SK-N-SH (cell line): Measurements from ENCODE around the gene TOMM20. TPM values are rescaled to one million over a fixed set of nuclear protein-coding genes. Genes with fewer than 3 reads are reported as not detected.

Experiments
- CTCF ChIA-PET: fragments of 300-600, 350-600 bp; formaldehyde crosslinking; extraction: SDS; loops from one replicate; lab custom pipeline; 2021; lab: Yijun Ruan, JAX
- POLR2A ChIA-PET: fragments of 350-600 bp; sonication (Branson Sonifier 250); formaldehyde crosslinking; extraction: SDS; loops from one replicate; lab custom pipeline; 2020; ENCODE audit warnings: antibody characterized with exemption, inconsistent platforms; lab: Yijun Ruan, JAX
- DNase-seq: peaks from one replicate; pipeline ENCODE4 v3.0.0; 2012
- H2AFZ ChIP-seq: fragments of 200-600 bp; sonication (generic); 2 replicates; pipeline ENCODE4 v1.8.1; 2016; ENCODE audit warnings: antibody characterized with exemption, mild to moderate bottlenecking, low read depth
- H3F3A ChIP-seq: fragments of 200-600 bp; sonication (generic); replicated peaks from 2 replicates; pipeline ENCODE3; 2016; ENCODE audit warnings: antibody characterized with exemption, mild to moderate bottlenecking; ENCODE audit not compliant: insufficient read depth
- H3K27ac ChIP-seq, 2 experiments: fragments of 200-500 bp in 1 of 2; fragments of 200-600 bp in 1 of 2; sonication (Bioruptor generic) in 1 of 2; sonication (generic), shearing (Covaris generic) in 1 of 2; 2 replicates each; pipeline versions ENCODE4 v1.5.1 to v1.6.1; 2014 to 2016; ENCODE audit warnings: low read depth in 2 of 2, inconsistent platforms in 1 of 2, low read length in 1 of 2, mild to moderate bottlenecking in 1 of 2, mixed read lengths in 1 of 2
- H3K27me3 ChIP-seq: fragments of 200-600 bp; sonication (generic), shearing (Covaris generic); 2 replicates; pipeline ENCODE4 v1.6.1; 2016; ENCODE audit warnings: mixed run types; ENCODE audit not compliant: insufficient read depth
- H3K36me3 ChIP-seq, 2 experiments: fragments of 200-500 bp in 1 of 2; fragments of 200-600 bp in 1 of 2; sonication (Bioruptor generic) in 1 of 2; sonication (generic) in 1 of 2; replicated peaks in 1 of 2; 2 replicates each; pipeline versions ENCODE3 to v1.5.1; 2014 to 2016; ENCODE audit warnings: low read length in 1 of 2, mild to moderate bottlenecking in 1 of 2; ENCODE audit not compliant: insufficient read depth in 2 of 2, control insufficient read depth in 1 of 2
- H3K4me1 ChIP-seq, 2 experiments: fragments of 200-500 bp in 1 of 2; fragments of 200-600 bp in 1 of 2; sonication (Bioruptor generic) in 1 of 2; sonication (generic), shearing (Covaris generic) in 1 of 2; 2 replicates each; pipeline versions ENCODE4 v1.5.1 to v1.6.1; 2014 to 2016; ENCODE audit warnings: low read depth in 1 of 2, low read length in 1 of 2, mixed run types in 1 of 2; ENCODE audit not compliant: insufficient read depth in 2 of 2, control insufficient read depth in 1 of 2
- H3K4me2 ChIP-seq: fragments of 200-600 bp; sonication (generic), shearing (Covaris generic); 2 replicates; pipeline ENCODE4 v1.6.1; 2017; ENCODE audit warnings: mixed run types
- H3K4me3 ChIP-seq, 2 experiments: fragments of 200-500 bp in 1 of 2; fragments of 200-600 bp in 1 of 2; sonication (Bioruptor generic) in 1 of 2; sonication (generic), shearing (Covaris generic) in 1 of 2; 2 replicates each; pipeline versions ENCODE4 v1.5.1 to v1.8.1; 2014 to 2016; ENCODE audit warnings: low read depth in 2 of 2, inconsistent platforms in 1 of 2, low read length in 1 of 2, mild to moderate bottlenecking in 1 of 2, mixed read lengths in 1 of 2, moderate library complexity in 1 of 2
- H3K79me2 ChIP-seq: fragments of 200-600 bp; sonication (generic); 2 replicates; pipeline ENCODE4 v1.8.1; 2017; ENCODE audit warnings: mild to moderate bottlenecking; ENCODE audit not compliant: insufficient read depth
- H3K9ac ChIP-seq: fragments of 200-600 bp; sonication (generic); 2 replicates; pipeline ENCODE4 v1.6.1; 2017; ENCODE audit warnings: mixed run types
- H3K9me2 ChIP-seq: fragments of 200-600 bp; sonication (generic); 2 replicates; pipeline ENCODE4 v1.6.1; 2017; ENCODE audit warnings: mixed run types
- H3K9me3 ChIP-seq: fragments of 200-600 bp; sonication (generic); 2 replicates; pipeline ENCODE4 v1.6.1; 2017; ENCODE audit warnings: mixed run types, mild to moderate bottlenecking, moderate library complexity
- H4K20me1 ChIP-seq: fragments of 200-600 bp; sonication (generic); 2 replicates; pipeline ENCODE4 v1.6.1; 2017; ENCODE audit warnings: mild to moderate bottlenecking, mixed run types; ENCODE audit not compliant: insufficient read depth
- ELF1 ChIP-seq: IDR thresholded peaks from 2 replicates; pipeline ENCODE4 v1.4.0; 2012
- EZH2phosphoT487 ChIP-seq: fragments of 200-600 bp; sonication (generic); IDR thresholded peaks from 2 replicates; pipeline ENCODE4 v1.6.1; 2017; ENCODE audit warnings: low read depth, mixed run types, mild to moderate bottlenecking, antibody characterized with exemption, moderate library complexity, borderline replicate concordance
- FOSL2 ChIP-seq: IDR thresholded peaks from 2 replicates; pipeline ENCODE4 v1.4.0; 2012; ENCODE audit warnings: low read depth, mild to moderate bottlenecking, moderate library complexity, borderline replicate concordance
- FOXM1 ChIP-seq: IDR thresholded peaks from 2 replicates; pipeline ENCODE4 v1.4.0; 2012; ENCODE audit warnings: low read depth, mild to moderate bottlenecking
- GABPA ChIP-seq: IDR thresholded peaks from 2 replicates; pipeline ENCODE4 v1.4.0; 2012; ENCODE audit warnings: low read depth, mild to moderate bottlenecking
- GATA2 ChIP-seq: sonication (generic); formaldehyde crosslinking; IDR thresholded peaks from 2 replicates; pipeline ENCODE4 v1.5.0; 2020; ENCODE audit warnings: mild to moderate bottlenecking, missing genetic modification reagents
- JUND ChIP-seq: IDR thresholded peaks from 2 replicates; pipeline ENCODE4 v1.4.0; 2012
- MEF2A ChIP-seq: IDR thresholded peaks from 2 replicates; pipeline ENCODE4 v1.4.0; 2012; ENCODE audit warnings: low read depth, borderline replicate concordance
- MXI1 ChIP-seq: IDR thresholded peaks from 2 replicates; pipeline ENCODE4 v1.6.1; 2012; ENCODE audit warnings: mild to moderate bottlenecking, low read depth, low read length, improper control_type of control experiment
- RCOR1 ChIP-seq: fragments of 150-350 bp; IDR thresholded peaks from 2 replicates; pipeline ENCODE4 v1.6.1; 2017; ENCODE audit warnings: antibody characterized with exemption, low read length
- RXRA ChIP-seq: IDR thresholded peaks from 2 replicates; pipeline ENCODE4 v1.4.0; 2012; ENCODE audit warnings: low read depth, mild to moderate bottlenecking, borderline replicate concordance
- SIN3A ChIP-seq: IDR thresholded peaks from 2 replicates; pipeline ENCODE4 v1.6.1; 2012; ENCODE audit warnings: low read depth, mild to moderate bottlenecking, low read length, moderate library complexity, borderline replicate concordance
- TAF1 ChIP-seq: IDR thresholded peaks from 2 replicates; pipeline ENCODE4 v1.6.1; 2012; ENCODE audit warnings: low read depth, mild to moderate bottlenecking, low read length, moderate library complexity, borderline replicate concordance
- YY1 ChIP-seq: IDR thresholded peaks from 2 replicates; pipeline ENCODE4 v1.4.0; 2012; ENCODE audit warnings: low read depth, mild to moderate bottlenecking
- WGBS: methylation state at CpG from one replicate; pipeline ENCODE4 v1.1.6; 2017; ENCODE audit warnings: low lambda C conversion rate; 5-methylcytosine and 5-hydroxymethylcytosine counted together
- polyA plus RNA-seq, 3 experiments: library from polyadenylated mRNA; depleted of rRNA; stranded (reverse); fragments of >200 nt; gene quantifications; 2 replicates each; pipeline ENCODE4 v1.2.3, GENCODE V29; 2012
- TF ChIP-seq, protein P1 (sequence below): IDR thresholded peaks from 2 replicates; pipeline ENCODE4; 2012
- TF ChIP-seq, protein P2 (sequence below): IDR thresholded peaks from 2 replicates; pipeline ENCODE4 v1.4.0; 2012; ENCODE audit warnings: low read depth
- TF ChIP-seq, protein P3 (sequence below): fragments of 200-600 bp; sonication (generic); IDR thresholded peaks from 2 replicates; pipeline ENCODE4 v1.6.1; 2017; ENCODE audit warnings: antibody characterized with exemption, mild to moderate bottlenecking, moderate library complexity
- TF ChIP-seq, protein P4 (sequence below): IDR thresholded peaks from 2 replicates; pipeline ENCODE4 v1.4.0; 2012; ENCODE audit warnings: low read depth, borderline replicate concordance
- TF ChIP-seq, protein P5 (sequence below): fragments of 150-350 bp; IDR thresholded peaks from 2 replicates; pipeline ENCODE4 v1.6.1; 2017; ENCODE audit warnings: antibody characterized with exemption, low read length, low read depth, borderline replicate concordance

Gene TOMM20
- polyA plus RNA-seq, 1 of the 3 experiments (the other 2 are of a cell fraction): 86.2 TPM

DNA sequence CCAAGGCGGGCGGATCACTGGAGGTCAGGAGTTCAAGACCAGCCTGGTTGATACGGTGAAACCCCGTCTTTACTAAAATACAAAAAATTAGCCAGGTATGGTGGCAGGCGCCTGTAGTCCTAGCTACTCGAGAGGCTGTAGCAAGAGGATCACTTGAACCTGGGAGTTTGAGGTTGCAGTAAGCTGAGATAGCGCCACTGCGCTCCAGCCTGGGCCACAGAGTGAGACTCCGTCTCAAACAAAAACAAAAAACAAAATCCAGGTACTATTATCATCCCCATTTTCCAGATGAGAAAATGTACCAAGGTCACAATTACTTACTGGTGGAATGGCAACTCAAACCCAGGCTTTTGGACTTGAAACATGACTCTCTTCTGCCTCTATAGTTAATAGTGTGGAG is 4.5 kb downstream of the TOMM20 start:
- TF ChIP-seq RCOR1 (no peak), GATA2 (CRISPR knock-in tag) (no peak), FOXM1 (no peak), YY1 (no peak), EZH2phosphoT487 (no peak), MXI1 (no peak), SIN3A (no peak), TAF1 (no peak), MEF2A (no peak), ELF1 (no peak), FOSL2 (no peak), JUND (no peak), GABPA (no peak), RXRA (no peak)
- TF ChIP-seq, protein P1, sequence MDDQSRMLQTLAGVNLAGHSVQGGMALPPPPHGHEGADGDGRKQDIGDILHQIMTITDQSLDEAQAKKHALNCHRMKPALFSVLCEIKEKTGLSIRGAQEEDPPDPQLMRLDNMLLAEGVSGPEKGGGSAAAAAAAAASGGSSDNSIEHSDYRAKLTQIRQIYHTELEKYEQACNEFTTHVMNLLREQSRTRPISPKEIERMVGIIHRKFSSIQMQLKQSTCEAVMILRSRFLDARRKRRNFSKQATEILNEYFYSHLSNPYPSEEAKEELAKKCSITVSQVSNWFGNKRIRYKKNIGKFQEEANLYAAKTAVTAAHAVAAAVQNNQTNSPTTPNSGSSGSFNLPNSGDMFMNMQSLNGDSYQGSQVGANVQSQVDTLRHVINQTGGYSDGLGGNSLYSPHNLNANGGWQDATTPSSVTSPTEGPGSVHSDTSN: no peak
- TF ChIP-seq, protein P2, sequence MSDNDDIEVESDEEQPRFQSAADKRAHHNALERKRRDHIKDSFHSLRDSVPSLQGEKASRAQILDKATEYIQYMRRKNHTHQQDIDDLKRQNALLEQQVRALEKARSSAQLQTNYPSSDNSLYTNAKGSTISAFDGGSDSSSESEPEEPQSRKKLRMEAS: no peak
- TF ChIP-seq, protein P3, sequence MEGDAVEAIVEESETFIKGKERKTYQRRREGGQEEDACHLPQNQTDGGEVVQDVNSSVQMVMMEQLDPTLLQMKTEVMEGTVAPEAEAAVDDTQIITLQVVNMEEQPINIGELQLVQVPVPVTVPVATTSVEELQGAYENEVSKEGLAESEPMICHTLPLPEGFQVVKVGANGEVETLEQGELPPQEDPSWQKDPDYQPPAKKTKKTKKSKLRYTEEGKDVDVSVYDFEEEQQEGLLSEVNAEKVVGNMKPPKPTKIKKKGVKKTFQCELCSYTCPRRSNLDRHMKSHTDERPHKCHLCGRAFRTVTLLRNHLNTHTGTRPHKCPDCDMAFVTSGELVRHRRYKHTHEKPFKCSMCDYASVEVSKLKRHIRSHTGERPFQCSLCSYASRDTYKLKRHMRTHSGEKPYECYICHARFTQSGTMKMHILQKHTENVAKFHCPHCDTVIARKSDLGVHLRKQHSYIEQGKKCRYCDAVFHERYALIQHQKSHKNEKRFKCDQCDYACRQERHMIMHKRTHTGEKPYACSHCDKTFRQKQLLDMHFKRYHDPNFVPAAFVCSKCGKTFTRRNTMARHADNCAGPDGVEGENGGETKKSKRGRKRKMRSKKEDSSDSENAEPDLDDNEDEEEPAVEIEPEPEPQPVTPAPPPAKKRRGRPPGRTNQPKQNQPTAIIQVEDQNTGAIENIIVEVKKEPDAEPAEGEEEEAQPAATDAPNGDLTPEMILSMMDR: no peak
- TF ChIP-seq, protein P4, sequence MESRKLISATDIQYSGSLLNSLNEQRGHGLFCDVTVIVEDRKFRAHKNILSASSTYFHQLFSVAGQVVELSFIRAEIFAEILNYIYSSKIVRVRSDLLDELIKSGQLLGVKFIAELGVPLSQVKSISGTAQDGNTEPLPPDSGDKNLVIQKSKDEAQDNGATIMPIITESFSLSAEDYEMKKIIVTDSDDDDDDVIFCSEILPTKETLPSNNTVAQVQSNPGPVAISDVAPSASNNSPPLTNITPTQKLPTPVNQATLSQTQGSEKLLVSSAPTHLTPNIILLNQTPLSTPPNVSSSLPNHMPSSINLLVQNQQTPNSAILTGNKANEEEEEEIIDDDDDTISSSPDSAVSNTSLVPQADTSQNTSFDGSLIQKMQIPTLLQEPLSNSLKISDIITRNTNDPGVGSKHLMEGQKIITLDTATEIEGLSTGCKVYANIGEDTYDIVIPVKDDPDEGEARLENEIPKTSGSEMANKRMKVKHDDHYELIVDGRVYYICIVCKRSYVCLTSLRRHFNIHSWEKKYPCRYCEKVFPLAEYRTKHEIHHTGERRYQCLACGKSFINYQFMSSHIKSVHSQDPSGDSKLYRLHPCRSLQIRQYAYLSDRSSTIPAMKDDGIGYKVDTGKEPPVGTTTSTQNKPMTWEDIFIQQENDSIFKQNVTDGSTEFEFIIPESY: no peak
- TF ChIP-seq, protein P5, sequence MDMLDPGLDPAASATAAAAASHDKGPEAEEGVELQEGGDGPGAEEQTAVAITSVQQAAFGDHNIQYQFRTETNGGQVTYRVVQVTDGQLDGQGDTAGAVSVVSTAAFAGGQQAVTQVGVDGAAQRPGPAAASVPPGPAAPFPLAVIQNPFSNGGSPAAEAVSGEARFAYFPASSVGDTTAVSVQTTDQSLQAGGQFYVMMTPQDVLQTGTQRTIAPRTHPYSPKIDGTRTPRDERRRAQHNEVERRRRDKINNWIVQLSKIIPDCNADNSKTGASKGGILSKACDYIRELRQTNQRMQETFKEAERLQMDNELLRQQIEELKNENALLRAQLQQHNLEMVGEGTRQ: no peak
- TF ChIP-seq, all 33 proteins: peak for 0
- ChIA-PET CTCF (interaction anchor here (0.9 to 4.9 kb wide), 2 partner anchors 20 to 293 kb away, joined by 5 to 25 read pairs; no protein-coding TSS in a partner anchor), POLR2A (no interaction called here)
- Histone ChIP-seq H3K36me3 (peaks cover 36 to 40% of the 10 kb centered on the region in 2 experiments), H4K20me1 (peaks cover 80% of the 10 kb centered on the region), H3F3A (peaks cover 8% of the 10 kb centered on the region), H3K4me1 (peaks cover 9 to 10% of the 10 kb centered on the region in 2 experiments; a peak in 3 of 4 replicates), H3K9me3 (no peaks in the 10 kb centered on the region), H3K9ac (no peak overlapping the region), H2AFZ (no peak overlapping the region), H3K27me3 (no peaks in the 10 kb centered on the region), H3K4me3 (no peak overlapping the region; a peak in 1 of 4 replicates), H3K27ac (no peak overlapping the region), H3K79me2 (peaks cover 95% of the 10 kb centered on the region), H3K9me2 (no peaks in the 10 kb centered on the region), H3K4me2 (0 out of 2 replicates have a peak overlapping the region, but pooled peaks have one; percentile 18)
- 99% methylated on average over 9 of the region's 9 CpGs for WGBS
- DNase-seq: no peak
